GM18511 (cell line): ENCODE data around the gene USP31.

Source experiments
- ATAC-seq: cut with Tn5 transposase; IDR thresholded peaks from one replicate; pipeline ENCODE4 v1.9.1; 2021; ENCODE audit warnings: mild to moderate bottlenecking, moderate library complexity; ENCODE audit not compliant: unreplicated experiment

USP31 gene

GRCh38 chr16:23149267-23149992 lies at the start of gene USP31:
Gene USP31 (minus strand): TSS chr16:23149452. CDS start chr16:23149270, 182 bp downstream.
- peak; percentile 96 for ATAC-seq

DNA sequence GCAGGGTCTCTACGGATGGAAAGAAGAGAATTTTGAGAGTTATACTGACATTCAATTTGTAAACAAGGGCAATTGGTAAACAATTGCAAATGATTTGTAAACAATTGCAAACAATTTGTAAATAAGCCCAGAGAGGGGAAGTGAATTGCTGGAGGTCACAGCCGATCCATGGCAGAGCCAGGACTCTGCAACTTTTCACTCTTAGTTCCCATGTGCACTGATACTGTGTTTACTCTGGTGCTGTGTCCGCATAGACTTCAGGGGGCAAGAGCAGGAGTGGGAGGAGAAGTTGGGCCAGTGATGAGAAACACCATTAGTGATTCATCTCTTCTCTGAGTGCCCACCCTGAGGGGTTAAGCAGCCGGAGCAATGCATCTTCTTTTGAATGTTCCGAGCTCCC lies 47.3 kb upstream of the USP31 start:
- ATAC-seq = no peak

DNA sequence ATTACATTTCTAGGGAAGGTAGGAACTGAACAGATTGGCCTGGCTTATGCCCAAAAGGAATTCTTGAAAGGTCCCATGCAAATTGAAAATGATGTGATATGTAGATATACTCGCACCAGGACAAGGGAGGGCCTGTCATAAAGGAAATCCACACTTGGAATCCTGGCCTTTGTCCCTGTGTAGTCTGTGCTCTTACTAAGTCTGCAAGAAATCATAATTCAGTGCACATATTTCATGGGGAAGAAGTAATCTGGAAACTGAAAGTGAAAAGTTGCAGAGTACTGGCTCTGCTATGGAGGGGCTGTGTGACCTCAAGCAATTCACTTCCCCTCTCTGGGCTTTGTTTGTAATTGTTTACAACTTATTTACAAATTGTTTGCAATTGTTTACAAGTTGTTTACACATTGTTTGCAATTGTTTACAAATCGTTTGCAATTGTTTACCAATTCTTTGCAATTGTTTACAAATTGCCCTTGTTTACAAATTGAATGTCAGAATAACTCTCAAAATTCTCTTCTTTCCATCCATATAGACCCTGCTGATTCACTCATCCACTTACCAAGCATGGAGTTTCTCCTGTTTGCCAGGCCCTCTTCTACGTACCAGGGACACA lies 46.2 kb upstream of the USP31 start:
- no peak for ATAC-seq

GRCh38 chr16:23194497-23195221 lies 45.4 kb upstream of the USP31 start:
- no peak for ATAC-seq

GRCh38 chr16:23188911-23189310 lies 39.7 kb upstream of the USP31 start:
- ATAC-seq = no peak

- ATAC-seq = no peak
Measured at GRCh38 chr16:23187341-23187740, 38.1 kb upstream of the USP31 start.

GRCh38 chr16:23186171-23186570 lies 36.9 kb upstream of the USP31 start:
- ATAC-seq = no peak

DNA sequence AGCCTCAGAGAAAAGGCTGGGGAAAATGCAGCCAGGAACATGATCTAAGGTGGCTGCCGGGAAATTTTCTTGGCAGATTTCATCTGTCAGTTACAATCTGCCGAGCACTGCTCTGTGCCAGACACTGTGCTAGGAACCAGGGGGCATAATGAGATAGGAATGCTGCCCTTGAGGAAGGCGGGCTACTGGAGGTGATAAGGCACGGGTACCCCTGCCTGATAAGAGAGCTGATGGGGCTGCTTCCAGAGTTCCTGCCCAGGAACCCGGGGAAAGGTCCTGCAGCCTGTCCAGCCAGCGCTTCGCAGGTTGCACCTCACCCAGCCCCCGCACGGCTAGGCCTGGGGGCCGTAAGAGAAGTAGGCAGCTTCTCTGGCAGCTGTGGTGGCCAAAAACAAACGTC lies 36.4 kb upstream of the USP31 start:
- no peak for ATAC-seq

DNA sequence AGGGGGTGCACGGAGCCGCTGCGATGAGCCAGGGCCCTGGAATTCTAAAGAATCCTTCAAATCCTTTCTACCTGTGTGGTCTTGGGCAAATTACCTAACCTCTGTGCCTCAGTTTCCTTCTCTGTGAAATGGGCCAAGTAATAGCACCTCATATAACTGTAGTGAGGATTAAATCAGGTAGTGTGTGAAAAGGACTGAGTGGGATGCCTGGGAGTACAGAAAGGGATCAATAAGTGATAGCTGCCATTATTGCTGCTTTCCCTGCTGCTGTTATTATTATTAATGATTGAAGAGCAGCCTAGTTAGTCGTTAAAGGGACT lies 34.3 kb upstream of the USP31 start:
- no peak for ATAC-seq

- peak; percentile 42 for ATAC-seq
Measured at GRCh38 chr16:23182679-23183542, 33.7 kb upstream of the USP31 start, which contains the start of gene SCNN1G. Gene SCNN1G (plus strand): TSS chr16:23182745. CDS start chr16:23186272, 3,527 bp downstream.

- ATAC-seq = peak; percentile 91
Measured at GRCh38 chr16:23182206-23182678, 33.0 kb upstream of the USP31 start.

DNA sequence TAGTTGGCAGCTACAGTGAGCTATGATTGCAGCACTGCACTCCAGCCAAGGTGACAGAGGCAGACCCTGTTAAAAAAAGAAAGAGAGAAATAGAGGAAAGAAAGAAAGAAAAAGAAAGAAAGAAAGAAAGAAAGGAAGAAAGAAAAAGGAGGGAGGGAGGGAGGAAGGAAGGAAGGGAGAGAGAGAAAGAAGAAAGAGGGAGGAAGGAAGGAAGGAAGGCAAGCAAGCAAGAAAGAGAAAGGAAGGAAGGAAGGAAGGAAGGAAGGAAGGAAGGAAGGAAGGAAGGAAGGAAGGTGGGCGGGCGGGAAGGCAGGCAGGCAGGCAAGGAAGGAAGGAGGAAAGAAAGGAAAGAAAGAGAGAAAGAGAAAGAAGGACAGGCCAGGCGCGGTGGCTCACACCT lies 32.3 kb upstream of the USP31 start:
- no peak for ATAC-seq

GRCh38 chr16:23175651-23176050 lies 26.4 kb upstream of the USP31 start:
- ATAC-seq = no peak

GRCh38 chr16:23174622-23175021 lies 25.4 kb upstream of the USP31 start:
- no peak for ATAC-seq

- ATAC-seq = no peak
Measured at GRCh38 chr16:23172994-23173393, 23.7 kb upstream of the USP31 start.

DNA sequence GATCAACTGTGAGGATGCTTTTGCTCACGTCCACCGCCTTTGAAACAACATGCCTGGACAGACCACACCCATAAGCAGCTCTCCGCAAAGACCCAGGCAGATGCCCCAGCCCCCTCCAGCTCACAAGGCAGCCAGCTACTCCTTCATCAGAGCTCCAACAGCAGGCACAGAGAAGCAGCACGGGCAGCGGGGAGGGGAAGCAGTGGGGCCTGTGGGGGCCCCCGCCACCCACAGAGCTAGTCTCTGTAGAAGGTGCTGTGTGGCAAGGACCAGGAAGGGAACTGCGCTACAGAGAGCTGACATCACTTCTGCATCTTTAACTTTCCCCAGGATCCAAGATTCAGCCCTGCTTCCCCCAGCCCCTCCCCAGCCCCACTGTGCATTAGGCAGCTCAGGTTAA lies 23.3 kb upstream of the USP31 start:
- no peak for ATAC-seq

DNA sequence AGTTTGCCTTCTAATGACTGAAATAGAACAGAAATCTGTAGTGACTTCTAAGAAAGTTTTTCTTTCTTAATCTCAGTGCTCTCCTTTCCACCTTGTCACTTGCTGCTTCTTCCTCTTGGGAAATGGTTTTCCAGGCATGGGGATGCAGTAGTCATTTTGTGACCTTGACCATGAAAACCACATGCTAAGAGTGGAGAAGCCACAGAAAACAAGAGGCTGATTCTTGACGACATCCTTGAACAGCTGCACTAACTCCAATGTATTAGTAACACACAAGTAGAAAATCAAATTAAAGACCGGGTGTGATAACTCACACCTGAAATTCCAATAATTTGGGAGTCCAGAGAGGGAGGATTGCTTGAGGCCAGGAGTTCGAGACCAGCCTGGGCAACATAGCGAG lies 15.5 kb upstream of the USP31 start:
- no peak for ATAC-seq

DNA sequence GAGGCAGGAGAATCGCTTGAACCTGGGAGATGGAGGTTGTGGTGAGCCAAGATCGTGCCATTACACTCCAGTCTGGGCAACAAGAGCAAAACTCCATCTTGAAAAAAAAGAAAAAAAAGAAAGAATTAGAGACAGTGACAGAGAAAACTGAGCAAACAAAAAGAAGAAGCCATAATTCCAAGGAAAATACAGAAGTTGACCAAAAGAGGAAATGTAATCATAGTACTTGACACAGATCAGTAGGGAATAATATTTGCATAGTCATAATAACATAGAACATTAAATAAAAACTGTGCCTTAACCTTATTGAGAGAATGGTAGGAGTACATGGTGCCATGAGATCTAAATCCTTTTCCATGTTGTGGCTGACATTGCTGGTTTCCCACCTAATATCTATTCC lies 14.7 kb upstream of the USP31 start:
- ATAC-seq = no peak

- no peak for ATAC-seq
Measured at GRCh38 chr16:23160574-23160973, 11.3 kb upstream of the USP31 start.

DNA sequence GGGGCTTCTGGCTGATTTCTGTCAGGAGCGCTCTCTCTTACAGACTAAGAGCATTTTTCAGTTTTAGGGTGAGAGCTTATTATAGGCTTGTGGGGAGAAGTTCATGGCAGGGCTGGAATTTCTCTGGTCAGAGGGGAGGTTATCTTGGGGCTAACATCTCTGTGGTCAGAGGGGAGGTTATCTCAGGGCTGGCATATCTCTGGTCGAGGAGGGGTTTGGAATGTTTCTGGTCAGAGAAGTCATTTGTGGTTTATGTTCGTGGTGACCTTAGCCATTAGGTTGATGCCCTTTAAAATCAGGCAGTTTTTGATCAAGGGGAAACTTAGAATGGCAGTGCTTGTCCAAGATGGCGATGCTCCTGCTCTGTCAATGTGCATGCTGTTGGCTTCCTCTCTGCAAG lies 10.8 kb upstream of the USP31 start:
- no peak for ATAC-seq

GRCh38 chr16:23158114-23158513 lies 8.9 kb upstream of the USP31 start:
- no peak for ATAC-seq
